PC-3 (cell line): ENCODE results near the gene ZNF831. TPM values are rescaled to one million over a fixed set of nuclear protein-coding genes. Genes with fewer than 3 reads are reported as not detected.

Source experiments
- ATAC-seq: fragments of 200-7000 bp; cut with Tn5 transposase; 2 replicates; pipeline ENCODE4 v1.9.1; 2020; ENCODE audit warnings: mild to moderate bottlenecking, moderate library complexity
- BruUV-seq: library from RNA; stranded (reverse); fragments of 400-500 nt; replicated peaks from 2 replicates; lab custom pipeline; 2021; lab: Mats Ljungman, UMichigan
- CTCF ChIA-PET: fragments of 300-600 bp; sonication (Branson Sonifier 250); formaldehyde crosslinking; loops from one replicate; lab custom pipeline; 2022; ENCODE audit warnings: antibody characterized with exemption; lab: Charles Lee
- POLR2A ChIA-PET: fragments of 300-600 bp; sonication (Branson Sonifier 250); formaldehyde crosslinking; loops from one replicate; lab custom pipeline; 2022; ENCODE audit warnings: antibody characterized with exemption; ENCODE audit not compliant: unreplicated experiment; lab: Charles Lee
- DNase-seq: peaks from one replicate; pipeline ENCODE4 v3.0.0-alpha.2; 2015
- H2AFZ ChIP-seq: fragments of 300-600 bp; sonication (generic); 2 replicates; pipeline ENCODE4 v1.6.0; 2016; ENCODE audit warnings: antibody characterized with exemption, low read length
- H3F3A ChIP-seq: fragments of 300-600 bp; sonication (generic); one replicate; pipeline ENCODE4 v1.6.0; 2017; ENCODE audit warnings: antibody characterized with exemption, low read length, control low read depth, mild to moderate bottlenecking; ENCODE audit not compliant: unreplicated experiment
- H3K27ac ChIP-seq: fragments of 300-600 bp; sonication (generic); 2 replicates; pipeline ENCODE4 v1.5.1; 2016; ENCODE audit warnings: mild to moderate bottlenecking, low read length
- H3K27me3 ChIP-seq: fragments of 300-600 bp; sonication (generic); 2 replicates; pipeline ENCODE4 v1.6.1; 2016; ENCODE audit warnings: low read length, mixed read lengths
- H3K36me3 ChIP-seq: fragments of 300-600 bp; sonication (generic); 2 replicates; pipeline ENCODE4 v1.6.1; 2016; ENCODE audit warnings: low read depth, mixed run types, low read length, mixed read lengths
- H3K4me1 ChIP-seq: fragments of 300-600 bp; sonication (generic); 2 replicates; pipeline ENCODE4 v1.5.1; 2016; ENCODE audit warnings: low read length; ENCODE audit not compliant: insufficient read depth
- H3K4me2 ChIP-seq: fragments of 300-600 bp; sonication (generic); 2 replicates; pipeline ENCODE4 v1.6.0; 2016; ENCODE audit warnings: low read length
- H3K4me3 ChIP-seq: fragments of 300-600 bp; sonication (generic); 2 replicates; pipeline ENCODE4 v1.5.1; 2016; ENCODE audit warnings: mild to moderate bottlenecking, low read length, mixed read lengths
- H3K79me2 ChIP-seq: fragments of 300-600 bp; sonication (generic); 2 replicates; pipeline ENCODE4 v1.6.1; 2017; ENCODE audit warnings: low read length, mixed read lengths
- H3K9ac ChIP-seq: fragments of 300-600 bp; sonication (generic); 2 replicates; pipeline ENCODE4 v1.6.0; 2016; ENCODE audit warnings: mild to moderate bottlenecking, low read length
- H3K9me2 ChIP-seq: fragments of 300-600 bp; sonication (generic); replicated peaks from 2 replicates; pipeline ENCODE4 v1.6.1; 2016; ENCODE audit warnings: mixed run types, low read length, mixed read lengths
- H3K9me3 ChIP-seq: fragments of 300-600 bp; sonication (generic); 2 replicates; pipeline ENCODE4 v1.6.1; 2016; ENCODE audit warnings: low read length, mixed read lengths
- H4K20me1 ChIP-seq: fragments of 300-600 bp; sonication (generic); 2 replicates; pipeline ENCODE4 v1.6.1; 2016; ENCODE audit warnings: low read length, mixed read lengths
- EZH2 ChIP-seq: fragments of 300-600 bp; sonication (generic); IDR thresholded peaks from one replicate; pipeline ENCODE4 v1.6.1; 2017; ENCODE audit warnings: antibody characterized with exemption, mild to moderate bottlenecking, low read length; ENCODE audit not compliant: unreplicated experiment
- EZH2phosphoT487 ChIP-seq: fragments of 300-600 bp; sonication (generic); IDR thresholded peaks from 2 replicates; pipeline ENCODE4 v1.6.1; 2018; ENCODE audit warnings: mild to moderate bottlenecking, antibody characterized with exemption, low read length, borderline replicate concordance
- intact Hi-C: fragments of 100-400 bp; cut with micrococcal nuclease; formaldehyde crosslinking; loops from 2 replicates; pipeline ENCODE4 v1.9.0; 2023
- total RNA-seq: library from RNA; depleted of rRNA; stranded (reverse); fragments of >200 nt; gene quantifications from 2 replicates; pipeline ENCODE4 v1.2.3, GENCODE V29; 2014; rRNA removed
- TF ChIP-seq, protein P1 (sequence below): fragments of 300-600 bp; sonication (generic); conservative IDR thresholded peaks from 2 replicates; pipeline ENCODE4 v1.5.1; 2017; ENCODE audit warnings: antibody characterized with exemption, low read depth, mild to moderate bottlenecking, low read length

The ZNF831 gene
- total RNA-seq, 1 experiment from 2014 or later, result not detected

DNA sequence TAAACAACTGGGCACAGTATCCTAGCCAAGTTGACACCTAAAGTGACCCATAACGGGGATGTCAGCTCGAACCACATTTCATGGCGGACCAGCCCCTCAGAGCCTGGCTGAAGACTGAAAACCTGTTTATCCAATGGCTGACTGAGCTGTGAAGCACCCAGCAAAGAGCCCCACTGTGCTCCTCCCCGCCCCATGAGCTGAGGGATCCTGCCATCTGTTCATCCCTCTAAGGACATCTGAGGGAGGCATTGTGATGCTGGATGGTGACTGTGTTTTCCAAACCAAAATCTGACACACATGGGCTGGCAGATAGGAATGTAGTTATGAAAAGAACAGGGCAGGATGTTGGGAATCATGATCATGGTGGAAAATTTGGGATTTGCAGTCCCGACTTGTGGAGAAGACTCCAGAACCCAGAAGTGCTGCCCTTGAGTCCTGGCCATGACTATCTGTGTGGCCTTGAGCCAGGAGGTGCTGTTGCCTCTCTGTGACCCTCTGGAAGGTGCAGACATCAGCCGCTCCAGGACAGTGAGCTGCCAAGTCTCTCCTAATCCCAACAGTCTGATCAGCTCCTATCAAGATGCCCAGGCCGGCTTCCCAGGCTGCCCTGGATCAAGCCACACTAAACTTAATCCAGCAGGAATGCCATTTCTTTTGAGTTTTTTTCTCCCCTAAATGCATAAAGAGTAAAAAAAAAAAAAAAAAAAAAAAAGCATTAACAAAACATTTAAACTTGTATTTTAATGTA is 142.5 kb downstream of the ZNF831 start:
- Histone ChIP-seq H4K20me1 (no peaks in the 10 kb centered on the region), H3K4me2 (no peak overlapping the region), H3K9ac (no peak overlapping the region), H3K9me2 (no peaks in the 10 kb centered on the region), H3K36me3 (no peaks in the 10 kb centered on the region), H3K27ac (no peak overlapping the region), H3K4me1 (no peaks in the 10 kb centered on the region), H3F3A (no peaks in the 10 kb centered on the region), H2AFZ (no peak overlapping the region), H3K27me3 (peaks cover 95% of the 10 kb centered on the region), H3K4me3 (no peak overlapping the region), H3K9me3 (no peaks in the 10 kb centered on the region), H3K79me2 (no peaks in the 10 kb centered on the region)
- intact Hi-C loops, result no loop called here
- DNase-seq (no peak), ATAC-seq (no peak)
- CTCF ChIA-PET, result no interaction called here
- POLR2A ChIA-PET, result no interaction called here
- no TSS peak for BruUV-seq
- TF ChIP-seq EZH2 (no peak), EZH2phosphoT487 (no peak)
- TF ChIP-seq, protein P1, sequence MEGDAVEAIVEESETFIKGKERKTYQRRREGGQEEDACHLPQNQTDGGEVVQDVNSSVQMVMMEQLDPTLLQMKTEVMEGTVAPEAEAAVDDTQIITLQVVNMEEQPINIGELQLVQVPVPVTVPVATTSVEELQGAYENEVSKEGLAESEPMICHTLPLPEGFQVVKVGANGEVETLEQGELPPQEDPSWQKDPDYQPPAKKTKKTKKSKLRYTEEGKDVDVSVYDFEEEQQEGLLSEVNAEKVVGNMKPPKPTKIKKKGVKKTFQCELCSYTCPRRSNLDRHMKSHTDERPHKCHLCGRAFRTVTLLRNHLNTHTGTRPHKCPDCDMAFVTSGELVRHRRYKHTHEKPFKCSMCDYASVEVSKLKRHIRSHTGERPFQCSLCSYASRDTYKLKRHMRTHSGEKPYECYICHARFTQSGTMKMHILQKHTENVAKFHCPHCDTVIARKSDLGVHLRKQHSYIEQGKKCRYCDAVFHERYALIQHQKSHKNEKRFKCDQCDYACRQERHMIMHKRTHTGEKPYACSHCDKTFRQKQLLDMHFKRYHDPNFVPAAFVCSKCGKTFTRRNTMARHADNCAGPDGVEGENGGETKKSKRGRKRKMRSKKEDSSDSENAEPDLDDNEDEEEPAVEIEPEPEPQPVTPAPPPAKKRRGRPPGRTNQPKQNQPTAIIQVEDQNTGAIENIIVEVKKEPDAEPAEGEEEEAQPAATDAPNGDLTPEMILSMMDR, result no peak

DNA sequence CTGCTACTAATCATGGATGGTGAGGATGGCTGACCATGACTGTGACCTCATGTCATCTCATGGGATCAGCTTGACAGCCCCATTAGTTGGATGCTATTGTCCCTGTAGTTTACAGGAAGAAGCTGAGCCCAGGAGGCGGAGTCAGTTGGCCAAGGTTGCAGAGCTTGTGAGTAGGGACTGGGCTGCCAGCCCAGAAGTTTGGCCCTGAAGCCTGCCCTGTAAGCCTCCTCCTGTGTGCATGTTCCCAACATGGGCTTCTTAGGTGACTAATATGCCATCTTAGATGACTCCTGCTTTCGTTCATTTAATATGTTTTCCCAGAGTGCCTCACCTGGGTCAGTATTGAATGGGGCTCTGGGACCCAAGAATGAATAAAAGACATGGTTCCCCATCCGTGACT is 143.6 kb downstream of the ZNF831 start:
- H3F3A ChIP-seq, result no peaks in the 10 kb centered on the region
- ChIA-PET CTCF (no interaction called here), POLR2A (no interaction called here)
- intact Hi-C loops, result no loop called here
- no peak overlapping the region for H3K9ac ChIP-seq
- no peak for ATAC-seq
- peaks cover 95% of the 10 kb centered on the region for H3K27me3 ChIP-seq
- no peak for DNase-seq
- TF ChIP-seq, protein P1, result no peak
- no peak for TF ChIP-seq EZH2
- TF ChIP-seq EZH2phosphoT487, result no peak
- no peaks in the 10 kb centered on the region for H3K79me2 ChIP-seq
- H3K9me3 ChIP-seq, result no peaks in the 10 kb centered on the region
- no peak overlapping the region for H3K4me2 ChIP-seq
- H3K27ac ChIP-seq, result no peak overlapping the region
- no peak overlapping the region for H2AFZ ChIP-seq
- no peaks in the 10 kb centered on the region for H3K9me2 ChIP-seq
- BruUV-seq, result no TSS peak
- H3K4me3 ChIP-seq, result no peak overlapping the region
- H4K20me1 ChIP-seq, result no peaks in the 10 kb centered on the region
- no peaks in the 10 kb centered on the region for H3K4me1 ChIP-seq
- no peaks in the 10 kb centered on the region for H3K36me3 ChIP-seq

Other genes with a start within 250 kb of the ZNF831 start
- 131 and 144 TPM in 2 replicates for gene NELFCD, start 182.6 kb upstream of the ZNF831 start, total RNA-seq
- gene CTSZ, start 156.6 kb upstream of the ZNF831 start, total RNA-seq, result 191 and 225 TPM in 2 replicates
- gene TUBB1, start 144.4 kb upstream of the ZNF831 start, total RNA-seq, result not detected in 2 replicates
- gene ATP5F1E, start 131.5 kb upstream of the ZNF831 start, total RNA-seq, result 47.1 and 58.5 TPM in 2 replicates
- 118 and 181 TPM in 2 replicates for gene PRELID3B, start 121.0 kb upstream of the ZNF831 start, total RNA-seq
- gene EDN3, start 136.8 kb downstream of the ZNF831 start, total RNA-seq, result not detected in 2 replicates